IPS DF 6.9 (cell line): ENCODE results near the gene AGPAT4.

Experiments used
- DNase-seq: peaks from one replicate; pipeline ENCODE4 v3.0.0-alpha.2; 2013; ENCODE audit warnings: low read depth, low spot score
- H3K27ac ChIP-seq: one replicate; pipeline ENCODE4 v1.5.1; 2013; ENCODE audit warnings: low read length, control low read depth
- H3K27me3 ChIP-seq: 2 replicates; pipeline ENCODE4 v1.6.1; 2013; ENCODE audit warnings: mild to moderate bottlenecking, low read length; ENCODE audit not compliant: control insufficient read depth, insufficient read depth
- H3K36me3 ChIP-seq: 2 replicates; pipeline ENCODE4 v1.6.1; 2013; ENCODE audit warnings: low read length; ENCODE audit not compliant: control insufficient read depth, insufficient read depth
- H3K4me1 ChIP-seq: 2 replicates; pipeline ENCODE4 v1.6.1; 2013; ENCODE audit warnings: low read length; ENCODE audit not compliant: control insufficient read depth, insufficient read depth
- H3K4me3 ChIP-seq: 2 replicates; pipeline ENCODE4 v1.5.1; 2013; ENCODE audit warnings: mild to moderate bottlenecking, low read length
- H3K9me3 ChIP-seq: 2 replicates; pipeline ENCODE4 v1.6.1; 2013; ENCODE audit warnings: low read length, inconsistent platforms; ENCODE audit not compliant: control insufficient read depth, insufficient read depth
- WGBS: extraction: QIAGEN DNeasy Blood & Tissue Kit; methylation state at CpG from one replicate; pipeline ENCODE4 v1.1.7; 2013; ENCODE audit warnings: mixed read lengths, missing lambda C conversion rate; ENCODE audit not compliant: insufficient read length, insufficient coverage; 5-methylcytosine and 5-hydroxymethylcytosine counted together

AGPAT4 gene

DNA sequence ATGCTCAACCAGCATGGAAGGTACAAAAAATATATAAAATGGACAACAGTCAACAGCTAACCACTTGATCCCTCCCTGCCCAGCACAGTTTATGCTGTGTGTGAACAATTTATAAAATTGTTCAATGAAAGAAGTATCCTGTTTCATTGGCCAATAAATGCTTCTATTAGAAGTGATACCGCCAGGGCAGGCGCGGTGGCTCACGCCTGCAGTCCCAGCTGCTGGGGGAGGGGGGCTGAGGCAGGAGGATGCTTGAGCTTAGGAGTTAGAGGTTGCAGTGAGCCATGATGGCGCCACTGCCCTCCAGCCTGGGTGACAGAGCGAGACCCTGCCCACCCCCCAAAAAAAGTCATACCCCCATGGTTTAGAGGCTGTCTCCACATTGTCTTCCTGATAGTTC is 4.6 kb downstream of the AGPAT4 start:
- Histone ChIP-seq H3K27ac (no peak overlapping the region), H3K4me1 (0 out of 2 replicates have a peak, but pooled peaks cover 1% of the 10 kb centered on the region), H3K36me3 (no peaks in the 10 kb centered on the region), H3K4me3 (no peak overlapping the region), H3K9me3 (no peaks in the 10 kb centered on the region), H3K27me3 (no peaks in the 10 kb centered on the region)
- WGBS = no CpG with 5 or more reads among the region's 6 CpGs
- DNase-seq = no peak

DNA sequence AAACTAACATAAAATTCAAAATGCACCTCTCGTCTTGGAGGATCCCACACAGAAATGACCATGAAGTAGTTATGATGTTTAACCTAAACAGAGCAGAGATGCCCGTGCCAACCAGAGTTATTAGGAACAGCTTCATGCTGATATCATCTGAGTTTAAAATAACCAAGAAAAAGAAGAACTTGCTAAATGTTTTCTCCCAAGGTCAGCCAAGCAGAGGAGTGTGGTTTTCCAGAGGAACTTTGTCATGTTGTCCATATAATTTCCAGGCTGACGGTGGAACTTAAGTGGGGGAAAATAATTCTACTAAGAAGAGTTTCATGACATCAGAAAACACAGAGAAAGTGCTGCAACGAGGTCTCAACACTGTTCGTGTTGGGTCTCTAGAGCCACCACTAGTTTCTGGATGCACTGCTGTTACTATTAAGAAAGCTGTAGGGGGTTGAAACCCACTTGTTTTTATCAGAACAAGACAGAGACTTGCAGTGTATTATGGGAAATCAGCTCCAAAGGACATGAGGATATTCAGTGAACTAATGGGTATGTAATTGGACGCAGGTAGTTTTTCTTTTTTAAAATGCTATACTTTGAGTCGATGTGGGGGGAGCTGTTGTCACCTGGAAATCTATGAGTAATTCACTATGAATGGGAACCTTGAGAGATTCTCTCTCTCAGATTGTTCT is 5.2 kb downstream of the AGPAT4 start:
- Histone ChIP-seq H3K27me3 (no peaks in the 10 kb centered on the region), H3K36me3 (no peaks in the 10 kb centered on the region), H3K4me3 (no peak overlapping the region), H3K9me3 (no peaks in the 10 kb centered on the region), H3K27ac (no peak overlapping the region), H3K4me1 (0 out of 2 replicates have a peak, but pooled peaks cover 1% of the 10 kb centered on the region)
- WGBS = no CpG with 5 or more reads among the region's 7 CpGs
- no peak for DNase-seq

DNA sequence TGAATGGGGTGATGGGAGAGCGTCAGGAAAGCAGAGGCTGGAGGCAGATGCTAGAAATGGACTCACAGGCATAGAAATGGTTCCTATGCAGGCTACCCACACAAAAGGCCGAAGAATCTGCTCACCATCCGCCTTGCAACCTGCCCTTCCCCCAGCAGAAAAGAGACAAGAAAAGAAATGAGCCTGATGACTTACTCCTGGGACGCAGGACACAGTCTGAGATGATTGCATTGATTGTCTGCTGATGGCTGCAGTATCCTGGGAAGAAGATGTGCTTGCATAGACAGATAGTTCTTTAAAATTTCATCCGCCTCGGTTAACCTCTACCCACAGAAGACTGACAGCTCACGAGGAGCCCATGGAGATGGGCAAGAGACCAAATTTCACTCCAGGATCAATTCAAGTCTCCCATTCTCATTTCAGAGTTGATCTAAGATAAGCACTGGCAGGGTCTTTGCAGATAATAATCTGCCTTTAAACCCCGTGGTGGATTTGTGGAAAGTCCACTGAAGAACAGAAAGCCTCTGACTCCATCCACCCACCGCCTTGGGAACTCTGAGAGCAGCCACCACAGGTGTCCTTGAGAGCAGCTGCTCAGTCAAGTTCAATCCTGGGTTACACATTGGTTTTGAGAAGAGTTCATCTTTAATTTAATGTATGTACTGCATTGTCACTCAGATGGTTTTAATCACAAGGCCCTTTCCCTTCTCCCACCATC is 7.2 kb downstream of the AGPAT4 start:
- DNase-seq = no peak
- no peak overlapping the region for H3K4me3 ChIP-seq
- no CpG with 5 or more reads among the region's 9 CpGs for WGBS
- no peak overlapping the region for H3K27ac ChIP-seq
- H3K27me3 ChIP-seq = no peaks in the 10 kb centered on the region
- H3K4me1 ChIP-seq = 0 out of 2 replicates have a peak, but pooled peaks cover 1% of the 10 kb centered on the region
- no peaks in the 10 kb centered on the region for H3K9me3 ChIP-seq
- H3K36me3 ChIP-seq = no peaks in the 10 kb centered on the region

GRCh38 chr6:161265975-161266374 is 7.9 kb downstream of the AGPAT4 start:
- no CpG with 5 or more reads among the region's 7 CpGs for WGBS

GRCh38 chr6:161265554-161265953 is 8.3 kb downstream of the AGPAT4 start:
- no peaks in the 10 kb centered on the region for H3K4me1 ChIP-seq
- no peak overlapping the region for H3K4me3 ChIP-seq
- H3K27ac ChIP-seq = no peak overlapping the region
- WGBS = no CpG with 5 or more reads among the region's 6 CpGs
- no peaks in the 10 kb centered on the region for H3K9me3 ChIP-seq
- H3K36me3 ChIP-seq = no peaks in the 10 kb centered on the region
- no peak for DNase-seq
- H3K27me3 ChIP-seq = no peaks in the 10 kb centered on the region

More at GRCh38 chr6:161265975-161266374, 7.9 kb downstream of the AGPAT4 start:
- H3K27me3 ChIP-seq = no peaks in the 10 kb centered on the region
- no peak overlapping the region for H3K27ac ChIP-seq
- no peaks in the 10 kb centered on the region for H3K9me3 ChIP-seq
- no peak overlapping the region for H3K4me3 ChIP-seq
- no peak for DNase-seq
- H3K36me3 ChIP-seq = no peaks in the 10 kb centered on the region
- H3K4me1 ChIP-seq = no peaks in the 10 kb centered on the region

- H3K36me3 ChIP-seq = no peaks in the 10 kb centered on the region
- WGBS = no CpG with 5 or more reads among the region's 8 CpGs
- peaks cover 2% of the 10 kb centered on the region; the same call in 1 of the 2 replicates for H3K4me1 ChIP-seq
- H3K4me3 ChIP-seq = no peak overlapping the region
- DNase-seq = no peak
- no peaks in the 10 kb centered on the region for H3K9me3 ChIP-seq
- no peak overlapping the region for H3K27ac ChIP-seq
- no peaks in the 10 kb centered on the region for H3K27me3 ChIP-seq
Observed at GRCh38 chr6:161264181-161264580, 9.7 kb downstream of the AGPAT4 start.

- no peak overlapping the region for H3K27ac ChIP-seq
- H3K36me3 ChIP-seq = no peaks in the 10 kb centered on the region
- no peaks in the 10 kb centered on the region for H3K27me3 ChIP-seq
- no CpG with 5 or more reads among the region's 3 CpGs for WGBS
- H3K4me3 ChIP-seq = no peak overlapping the region
- H3K4me1 ChIP-seq = peaks cover 2% of the 10 kb centered on the region; the same call in 1 of the 2 replicates
- no peaks in the 10 kb centered on the region for H3K9me3 ChIP-seq
- DNase-seq = no peak
Observed at GRCh38 chr6:161261816-161262215, 12.0 kb downstream of the AGPAT4 start.

- H3K9me3 ChIP-seq = no peaks in the 10 kb centered on the region
- no peak overlapping the region for H3K4me3 ChIP-seq
- H3K27ac ChIP-seq = no peak overlapping the region
- H3K36me3 ChIP-seq = no peaks in the 10 kb centered on the region
- peaks cover 2% of the 10 kb centered on the region; the same call in 1 of the 2 replicates for H3K4me1 ChIP-seq
- WGBS = no CpG with 5 or more reads among the region's 8 CpGs
- no peaks in the 10 kb centered on the region for H3K27me3 ChIP-seq
- DNase-seq = no peak
Observed at GRCh38 chr6:161261325-161261724, 12.5 kb downstream of the AGPAT4 start.

DNA sequence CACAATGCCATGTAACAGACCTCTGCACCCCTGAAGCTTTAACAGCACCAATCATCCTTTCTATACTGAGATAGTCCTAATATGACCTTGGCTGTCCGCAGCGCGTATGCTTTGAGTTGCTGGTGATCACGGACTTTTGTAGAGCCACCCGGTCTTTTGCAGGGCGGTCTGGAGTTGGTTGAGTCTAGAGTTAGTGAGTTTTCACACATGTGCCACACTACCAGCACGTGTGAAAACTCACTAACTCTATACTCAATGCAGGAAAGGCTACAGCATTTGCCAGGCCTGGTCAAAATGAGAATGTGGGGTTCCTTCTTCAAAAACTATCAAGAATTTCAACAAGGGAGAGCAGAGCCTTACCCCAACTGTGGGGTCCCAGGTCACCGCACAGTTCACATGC is 14.6 kb downstream of the AGPAT4 start:
- WGBS = no CpG with 5 or more reads among the region's 8 CpGs

GRCh38 chr6:161257793-161258457 is 15.9 kb downstream of the AGPAT4 start:
- Histone ChIP-seq H3K36me3 (no peaks in the 10 kb centered on the region), H3K27me3 (no peaks in the 10 kb centered on the region), H3K4me3 (no peak overlapping the region), H3K9me3 (no peaks in the 10 kb centered on the region), H3K4me1 (peaks cover 3% of the 10 kb centered on the region; the same call in 1 of the 2 replicates), H3K27ac (no peak overlapping the region)
- no peak for DNase-seq
- no CpG with 5 or more reads among the region's 8 CpGs for WGBS

More for the DNA sequence above, 14.6 kb downstream of the AGPAT4 start:
- H3K9me3 ChIP-seq = no peaks in the 10 kb centered on the region
- no peaks in the 10 kb centered on the region for H3K27me3 ChIP-seq
- no peak overlapping the region for H3K27ac ChIP-seq
- no peak overlapping the region for H3K4me3 ChIP-seq
- peaks cover 3% of the 10 kb centered on the region; the same call in 1 of the 2 replicates for H3K4me1 ChIP-seq
- H3K36me3 ChIP-seq = no peaks in the 10 kb centered on the region
- no peak for DNase-seq
